Measurements from ENCODE around the gene STAT5A.

STAT5A gene

DNA sequence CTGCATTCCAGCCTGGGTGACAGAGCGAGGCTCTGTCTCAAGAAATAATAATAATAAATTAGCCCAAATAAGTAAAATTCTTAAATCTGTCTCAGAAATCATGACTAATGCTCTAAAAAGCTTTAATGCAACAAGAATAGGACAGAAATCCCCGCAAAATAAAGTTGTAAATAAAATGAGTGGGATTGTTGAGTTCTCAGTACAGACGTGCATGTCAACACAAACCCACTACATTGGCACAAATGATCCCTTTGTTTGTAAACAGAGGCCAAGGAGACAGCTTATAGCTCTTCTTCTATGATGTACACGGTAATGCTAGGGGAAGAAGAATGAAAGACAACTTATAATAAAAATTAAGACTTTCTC is 18.1 kb upstream of the STAT5A start:
- DNase-seq, result no peak

- no peak for DNase-seq
Measured at GRCh38 chr17:42270596-42270995, 17.7 kb upstream of the STAT5A start.

GRCh38 chr17:42271006-42271778 is 17.1 kb upstream of the STAT5A start:
- no peak for DNase-seq

GRCh38 chr17:42271779-42272035 is 16.6 kb upstream of the STAT5A start:
- DNase-seq, result no peak

GRCh38 chr17:42272162-42272907 is 16.0 kb upstream of the STAT5A start:
- no peak for DNase-seq

- DNase-seq, result no peak
Measured at GRCh38 chr17:42273474-42274252, 14.6 kb upstream of the STAT5A start.

DNA sequence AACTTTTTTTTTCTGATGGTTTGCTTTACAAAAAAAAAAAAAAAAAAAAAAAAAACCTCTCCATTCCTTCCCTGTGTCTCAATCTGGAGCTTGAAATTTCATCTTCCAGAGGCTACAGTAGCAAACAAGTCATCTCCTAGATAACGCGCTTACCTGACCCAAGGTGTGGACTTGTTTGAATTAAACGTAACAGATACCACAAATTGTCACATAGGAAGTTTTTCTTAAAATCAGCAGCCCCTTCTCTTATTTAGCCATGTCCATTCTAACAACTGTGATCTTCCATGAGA is 14.1 kb upstream of the STAT5A start:
- DNase-seq, result no peak

DNA sequence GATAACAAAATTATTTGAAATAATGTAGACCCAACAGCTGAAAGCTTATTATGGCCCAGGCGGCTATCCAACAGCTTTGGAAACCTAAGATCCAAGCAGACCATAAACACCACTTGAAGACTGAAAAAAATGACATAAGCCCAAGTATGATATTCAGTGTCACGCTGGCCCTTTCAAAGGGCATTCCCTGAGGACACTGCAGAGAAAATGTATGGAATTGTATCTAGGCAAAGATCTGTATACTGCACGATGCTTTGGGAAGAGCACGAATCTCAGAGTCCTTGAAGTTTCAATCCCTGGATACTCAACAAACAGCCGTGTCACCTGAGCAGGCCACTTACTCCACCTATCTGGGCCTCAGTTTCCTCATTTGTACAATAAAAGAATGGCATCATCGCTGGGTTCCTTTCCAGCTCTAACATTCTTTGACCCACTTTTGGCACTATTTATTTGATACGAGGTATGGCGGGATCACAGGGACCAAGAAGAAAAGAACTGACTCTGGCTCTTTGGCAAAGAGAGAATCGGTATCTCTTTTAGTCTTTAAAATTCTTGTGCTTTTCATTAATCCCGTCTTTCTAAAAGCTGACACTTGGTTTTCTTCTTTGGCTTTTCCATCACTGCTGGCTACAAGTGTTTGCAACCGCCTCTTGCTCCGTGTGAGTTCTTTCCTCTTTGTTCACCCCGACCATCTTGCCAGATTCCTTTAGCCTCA is 13.3 kb upstream of the STAT5A start:
- DNase-seq, result no peak

DNA sequence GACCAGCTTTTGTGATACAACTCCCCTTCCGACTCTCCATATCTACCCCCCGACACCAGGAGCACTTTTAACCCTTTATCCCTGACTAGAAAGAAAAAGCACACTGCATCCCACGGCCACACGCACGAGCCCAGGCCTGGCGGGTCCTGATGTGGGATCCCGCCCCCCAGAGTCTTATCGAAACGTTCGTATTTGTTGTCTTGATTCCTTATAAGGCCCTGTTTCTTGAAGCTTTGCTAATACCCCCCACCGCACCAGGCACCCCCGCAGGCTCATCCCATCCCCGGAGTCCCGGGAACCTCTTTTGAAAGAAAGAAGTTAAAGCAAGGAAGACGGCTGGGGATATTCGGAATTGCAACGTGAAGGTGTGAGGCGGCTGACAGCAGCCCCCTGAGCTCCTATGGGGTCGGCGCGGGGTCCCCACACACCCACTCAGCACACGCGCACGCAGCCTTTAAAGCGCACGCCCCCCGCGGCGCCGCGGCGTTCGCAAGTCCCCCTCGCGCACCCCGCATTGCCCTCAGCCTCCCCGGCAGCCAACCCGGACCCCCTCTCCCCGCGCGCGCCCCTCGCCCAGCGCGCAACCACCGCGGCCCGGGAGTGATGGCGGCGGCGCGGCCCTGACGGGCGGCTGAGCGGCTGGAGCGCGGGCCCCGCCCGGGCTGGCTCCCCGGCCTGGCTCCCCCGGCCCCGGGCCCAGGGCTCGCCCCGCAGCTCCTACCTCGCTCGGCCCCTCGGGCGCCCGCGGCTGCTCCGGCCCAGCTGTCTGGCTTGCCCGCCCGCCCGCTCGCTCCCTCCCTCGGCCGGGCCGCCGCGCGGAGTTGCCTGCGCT is 12.6 kb upstream of the STAT5A start:
- DNase-seq, result peak; percentile 39

GRCh38 chr17:42276359-42276608 is 12.0 kb upstream of the STAT5A start, which contains the start of gene STAT5B:
Gene STAT5B (minus strand): TSS chr17:42276391. CDS start chr17:42232127, 44,264 bp downstream.
- peak; percentile 55 for DNase-seq

- no peak for DNase-seq
Measured at GRCh38 chr17:42276609-42277341, 11.5 kb upstream of the STAT5A start.

DNA sequence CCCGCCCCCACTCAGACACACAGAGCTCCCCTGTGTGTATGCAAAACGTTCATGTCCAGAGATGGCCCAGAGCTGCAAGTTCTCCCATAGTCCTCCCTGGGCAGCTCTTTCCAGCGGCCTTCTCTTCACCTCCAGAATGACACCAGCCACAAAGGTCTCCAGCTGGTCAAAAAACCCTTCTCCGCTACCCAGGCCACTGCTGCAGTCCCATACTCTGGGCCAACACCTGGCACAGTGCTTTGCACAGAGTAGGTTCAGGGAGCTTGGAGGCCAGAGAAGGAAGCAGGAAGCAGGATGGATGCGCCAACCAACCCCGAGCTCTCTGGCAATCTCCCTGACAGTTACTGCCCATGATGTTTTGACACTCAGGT is 11.0 kb upstream of the STAT5A start:
- no peak for DNase-seq

GRCh38 chr17:42279776-42280630 is 8.3 kb upstream of the STAT5A start:
- no peak for DNase-seq

GRCh38 chr17:42281571-42282096 is 6.7 kb upstream of the STAT5A start:
- DNase-seq, result no peak

- no peak for DNase-seq
Measured at GRCh38 chr17:42282478-42283080, 5.7 kb upstream of the STAT5A start.

DNA sequence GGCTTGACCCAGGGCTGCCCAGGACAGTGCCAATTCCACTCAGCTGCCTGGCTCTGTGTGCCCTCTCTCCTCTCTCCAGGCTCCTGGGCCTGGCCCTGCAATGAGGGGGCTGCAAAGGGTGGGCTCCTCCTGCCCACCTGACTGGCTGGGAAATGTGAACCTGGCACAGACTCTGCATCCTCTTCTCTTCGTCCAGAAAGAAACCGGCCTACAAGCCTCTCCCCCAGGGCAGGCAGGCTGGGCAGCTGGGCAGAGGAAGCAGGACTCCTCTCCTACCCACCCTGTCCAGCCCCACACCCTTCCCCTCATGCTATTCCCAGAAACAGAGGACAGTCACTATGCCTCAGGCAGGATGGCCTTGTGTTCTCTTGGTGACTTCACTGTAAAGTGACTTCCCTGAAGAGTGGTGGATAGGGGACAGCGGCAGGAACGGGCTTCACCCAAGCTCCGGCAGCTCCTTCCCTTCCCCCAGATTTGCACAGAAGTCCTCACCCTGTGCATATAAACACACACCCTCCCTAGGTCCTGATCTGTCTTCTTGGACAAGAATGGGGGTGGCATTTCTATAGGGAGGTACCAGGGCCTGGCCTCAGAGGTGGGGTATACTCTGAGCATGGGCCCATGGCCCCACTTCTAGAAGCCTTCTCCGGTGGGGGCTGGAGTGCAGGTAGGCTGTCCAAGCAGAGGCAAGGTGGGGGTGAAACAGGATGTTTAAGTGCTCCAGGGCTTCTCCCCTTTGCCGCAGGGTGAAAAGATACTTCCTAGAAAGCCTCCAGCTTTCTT is 4.9 kb upstream of the STAT5A start:
- no peak for DNase-seq

GRCh38 chr17:42284024-42284369 is 4.3 kb upstream of the STAT5A start:
- DNase-seq, result no peak

- DNase-seq, result no peak
Measured at GRCh38 chr17:42284566-42284965, 3.7 kb upstream of the STAT5A start.

DNA sequence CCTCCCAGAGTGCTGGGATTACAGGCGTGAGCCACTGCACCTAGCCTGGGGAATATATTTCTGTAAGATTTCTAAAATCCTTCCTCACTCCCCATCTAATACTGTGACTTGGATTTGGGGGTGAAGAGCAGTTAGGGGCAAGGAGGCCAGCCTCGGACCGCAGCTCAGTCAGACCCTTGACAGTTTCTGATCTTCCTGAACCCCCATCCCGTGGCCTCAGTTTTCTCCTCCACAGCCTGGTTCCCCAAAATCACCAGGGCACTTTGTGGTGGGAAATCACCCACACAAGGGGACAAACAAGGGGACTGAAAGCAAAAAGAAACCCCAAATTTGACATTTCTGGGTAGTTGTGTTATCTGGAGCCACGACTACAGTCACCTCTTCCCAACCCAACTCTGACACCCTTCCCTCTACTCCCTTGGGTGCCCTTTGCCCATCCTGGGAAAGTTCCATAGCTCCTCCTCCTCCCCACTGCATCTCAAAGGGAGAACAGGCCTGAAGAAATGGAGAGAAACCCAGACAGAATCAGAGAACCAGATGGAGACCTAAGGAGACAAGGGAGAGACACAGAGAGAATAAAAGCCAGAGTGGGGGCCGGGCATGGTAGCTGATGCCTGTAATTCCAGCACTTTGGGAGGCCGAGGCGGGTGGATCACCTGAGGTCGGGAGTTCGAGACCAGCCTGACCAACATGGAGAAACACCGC is 2.8 kb upstream of the STAT5A start:
- no peak for DNase-seq
